Measurements from ENCODE around the gene CCNF. TPM values are rescaled to one million over a fixed set of nuclear protein-coding genes. Genes with fewer than 3 reads are reported as not detected.
A peak's percentile ranks its signal among the peaks of the same experiment; 100 is the strongest.

Gene CCNF
- total RNA-seq, 2 donors from 2014 or later = 50.8 to 58.9 TPM

DNA sequence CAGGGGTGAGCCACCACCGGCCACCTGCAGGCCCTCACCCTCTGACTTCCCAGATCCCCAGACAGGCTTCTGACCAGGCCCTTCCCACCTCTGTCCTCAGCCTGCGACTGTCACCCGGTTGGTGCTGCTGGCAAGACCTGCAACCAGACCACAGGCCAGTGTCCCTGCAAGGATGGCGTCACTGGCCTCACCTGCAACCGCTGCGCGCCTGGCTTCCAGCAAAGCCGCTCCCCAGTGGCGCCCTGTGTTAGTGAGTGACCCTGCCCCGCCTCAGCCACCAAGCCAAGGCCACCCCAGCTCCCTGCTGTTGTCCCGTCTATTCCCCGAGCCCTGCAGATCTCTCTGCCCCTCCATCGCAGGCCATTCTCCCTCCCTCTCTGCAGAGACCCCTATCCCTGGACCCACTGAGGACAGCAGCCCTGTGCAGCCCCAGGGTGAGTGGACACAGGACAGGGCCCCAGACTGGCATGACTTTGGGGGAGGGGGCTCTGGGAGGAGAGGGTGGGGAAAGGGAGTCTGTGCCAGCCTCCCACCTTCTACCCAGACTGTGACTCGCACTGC lies 43.7 kb downstream of the CCNF start:
- H3K27ac ChIP-seq (ENCODE audit: low read depth, low read length) = no peak overlapping the region
- H3K4me1 ChIP-seq (ENCODE audit: control insufficient read depth, insufficient read depth, low read length) = peaks cover 14% of the 10 kb centered on the region
- Mint-ChIP-seq H3K36me3 (ENCODE audit: low read depth) (no peaks in the 10 kb centered on the region), H3K27me3 (ENCODE audit: insufficient read depth) (peaks cover 50% of the 10 kb centered on the region), H3K4me3 (peak overlapping the region; percentile 45), H3K27ac (no peak overlapping the region), H3K9me3 (no peaks in the 10 kb centered on the region), H3K4me1 (peaks cover 6% of the 10 kb centered on the region)
- H3K9me3 ChIP-seq (ENCODE audit: control insufficient read depth, low read length) = no peaks in the 10 kb centered on the region
- TF ChIP-seq, protein P1, sequence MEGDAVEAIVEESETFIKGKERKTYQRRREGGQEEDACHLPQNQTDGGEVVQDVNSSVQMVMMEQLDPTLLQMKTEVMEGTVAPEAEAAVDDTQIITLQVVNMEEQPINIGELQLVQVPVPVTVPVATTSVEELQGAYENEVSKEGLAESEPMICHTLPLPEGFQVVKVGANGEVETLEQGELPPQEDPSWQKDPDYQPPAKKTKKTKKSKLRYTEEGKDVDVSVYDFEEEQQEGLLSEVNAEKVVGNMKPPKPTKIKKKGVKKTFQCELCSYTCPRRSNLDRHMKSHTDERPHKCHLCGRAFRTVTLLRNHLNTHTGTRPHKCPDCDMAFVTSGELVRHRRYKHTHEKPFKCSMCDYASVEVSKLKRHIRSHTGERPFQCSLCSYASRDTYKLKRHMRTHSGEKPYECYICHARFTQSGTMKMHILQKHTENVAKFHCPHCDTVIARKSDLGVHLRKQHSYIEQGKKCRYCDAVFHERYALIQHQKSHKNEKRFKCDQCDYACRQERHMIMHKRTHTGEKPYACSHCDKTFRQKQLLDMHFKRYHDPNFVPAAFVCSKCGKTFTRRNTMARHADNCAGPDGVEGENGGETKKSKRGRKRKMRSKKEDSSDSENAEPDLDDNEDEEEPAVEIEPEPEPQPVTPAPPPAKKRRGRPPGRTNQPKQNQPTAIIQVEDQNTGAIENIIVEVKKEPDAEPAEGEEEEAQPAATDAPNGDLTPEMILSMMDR (conservative IDR thresholded peaks at IDR 0.05) = no peak
- H3K9ac ChIP-seq (ENCODE audit: extremely low read depth, low read length, poor library complexity, severe bottlenecking) = no peak overlapping the region
- peaks cover 43% of the 10 kb centered on the region for H3K27me3 ChIP-seq (ENCODE audit: control insufficient read depth, insufficient read depth, low read length, poor library complexity, severe bottlenecking)
- DNase-seq = no peak
- H3K36me3 ChIP-seq (ENCODE audit: control insufficient read depth, insufficient read depth, low read length) = no peaks in the 10 kb centered on the region
- WGBS, 2 experiments (ENCODE audit: insufficient coverage in 1 of 2, insufficient read length in 1 of 2) = 86 to 89% methylated on average over 10 to 14 of the region's 14 CpGs
- H3K4me3 ChIP-seq (ENCODE audit: low read length) = no peak overlapping the region

DNA sequence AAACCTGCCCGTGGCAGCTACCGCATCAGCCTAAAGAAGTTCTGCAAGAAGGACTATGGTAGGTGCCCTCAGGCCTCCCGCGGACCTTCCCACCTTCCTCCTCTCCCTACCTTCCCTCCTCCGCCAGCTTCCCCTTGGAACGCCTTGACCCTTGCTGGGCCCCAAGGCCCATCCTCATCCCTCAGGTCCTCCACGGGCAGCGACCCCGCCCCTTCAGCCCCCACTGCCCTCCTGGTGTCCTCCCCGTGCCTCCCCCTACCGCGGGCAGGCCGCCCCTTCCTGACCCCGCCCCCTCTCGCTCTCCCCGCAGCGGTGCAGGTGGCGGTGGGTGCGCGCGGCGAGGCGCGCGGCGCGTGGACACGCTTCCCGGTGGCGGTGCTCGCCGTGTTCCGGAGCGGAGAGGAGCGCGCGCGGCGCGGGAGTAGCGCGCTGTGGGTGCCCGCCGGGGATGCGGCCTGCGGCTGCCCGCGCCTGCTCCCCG lies 44.2 kb downstream of the CCNF start:
- no peaks in the 10 kb centered on the region for H3K9me3 Mint-ChIP-seq
- Histone ChIP-seq H3K27me3 (ENCODE audit: control insufficient read depth, insufficient read depth, low read length, poor library complexity, severe bottlenecking) (peaks cover 43% of the 10 kb centered on the region), H3K9ac (ENCODE audit: extremely low read depth, low read length, poor library complexity, severe bottlenecking) (no peak overlapping the region), H3K4me3 (ENCODE audit: low read length) (no peak overlapping the region), H3K9me3 (ENCODE audit: control insufficient read depth, low read length) (no peaks in the 10 kb centered on the region), H3K36me3 (ENCODE audit: control insufficient read depth, insufficient read depth, low read length) (no peaks in the 10 kb centered on the region), H3K27ac (ENCODE audit: low read depth, low read length) (no peak overlapping the region), H3K4me1 (ENCODE audit: control insufficient read depth, insufficient read depth, low read length) (peaks cover 14% of the 10 kb centered on the region)
- H3K4me1 Mint-ChIP-seq = peaks cover 6% of the 10 kb centered on the region
- H3K4me3 Mint-ChIP-seq = peak overlapping the region; percentile 45
- H3K27ac Mint-ChIP-seq = no peak overlapping the region
- H3K36me3 Mint-ChIP-seq (ENCODE audit: low read depth) = no peaks in the 10 kb centered on the region
- peak; percentile 68 for DNase-seq
- TF ChIP-seq, protein P1 (conservative IDR thresholded peaks at IDR 0.05) = no peak
- H3K27me3 Mint-ChIP-seq (ENCODE audit: insufficient read depth) = peaks cover 49% of the 10 kb centered on the region
- 8 to 50% methylated on average over 5 to 49 of the region's 49 CpGs for WGBS, 2 experiments (ENCODE audit: insufficient coverage in 1 of 2, insufficient read length in 1 of 2)

DNA sequence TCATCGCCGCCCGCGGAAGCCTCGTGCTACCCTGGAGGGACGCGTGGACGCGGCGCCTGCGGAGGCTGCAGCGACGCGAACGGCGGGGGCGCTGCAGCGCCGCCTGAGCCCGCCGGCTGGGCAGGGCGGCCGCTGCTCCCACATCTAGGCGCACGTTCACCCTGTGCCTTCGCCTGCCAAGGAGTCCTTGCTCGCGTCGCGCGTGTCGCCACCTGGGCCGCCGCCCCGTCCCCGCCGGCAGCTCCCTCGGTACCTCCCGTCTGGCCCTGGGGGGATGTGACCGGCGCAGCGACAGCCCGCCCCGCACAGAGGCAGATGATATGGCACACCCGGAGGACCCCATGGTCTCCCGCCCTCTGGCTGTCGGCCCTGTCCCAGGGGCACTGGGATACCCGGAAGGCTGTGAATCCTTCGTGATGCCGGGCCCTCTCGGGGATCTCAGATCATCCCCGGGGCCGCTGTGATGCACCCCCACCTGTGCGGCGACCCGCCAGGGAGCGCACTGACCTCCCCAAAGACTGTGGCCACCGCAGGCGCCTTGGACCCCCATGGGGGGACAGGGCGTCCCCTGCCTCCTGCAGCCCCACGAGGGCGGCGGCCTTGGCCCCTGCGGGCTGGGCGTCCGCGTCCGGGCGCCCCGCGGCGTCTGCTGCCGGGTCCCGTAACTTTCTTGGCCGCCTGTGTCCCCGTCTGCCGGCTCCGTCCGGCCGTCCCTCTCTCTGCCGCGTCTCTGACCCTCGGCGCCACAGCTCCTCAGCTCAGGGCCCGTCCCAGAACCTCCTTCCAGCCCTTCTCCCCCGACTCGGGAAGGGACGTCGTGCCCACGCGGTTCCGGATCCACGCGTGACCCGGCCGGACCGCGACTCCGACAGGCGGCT lies 45.0 kb downstream of the CCNF start:
- Mint-ChIP-seq H3K4me1 (peaks cover 6% of the 10 kb centered on the region), H3K4me3 (peak overlapping the region; percentile 63), H3K27ac (no peak overlapping the region), H3K27me3 (ENCODE audit: insufficient read depth) (peaks cover 45% of the 10 kb centered on the region), H3K36me3 (ENCODE audit: low read depth) (no peaks in the 10 kb centered on the region), H3K9me3 (no peaks in the 10 kb centered on the region)
- TF ChIP-seq, protein P1 (conservative IDR thresholded peaks at IDR 0.05) = peak; percentile 56
- no peak overlapping the region for H3K27ac ChIP-seq (ENCODE audit: low read depth, low read length)
- WGBS, 2 experiments (ENCODE audit: insufficient coverage in 1 of 2, insufficient read length in 1 of 2) = 0 to 2% methylated on average over 24 to 100 of the region's 100 CpGs
- peaks cover 43% of the 10 kb centered on the region for H3K27me3 ChIP-seq (ENCODE audit: control insufficient read depth, insufficient read depth, low read length, poor library complexity, severe bottlenecking)
- H3K4me1 ChIP-seq (ENCODE audit: control insufficient read depth, insufficient read depth, low read length) = peaks cover 7% of the 10 kb centered on the region
- peak; percentile 76 for DNase-seq
- peak overlapping the region; percentile 69 for H3K9ac ChIP-seq (ENCODE audit: extremely low read depth, low read length, poor library complexity, severe bottlenecking)
- no peaks in the 10 kb centered on the region for H3K9me3 ChIP-seq (ENCODE audit: control insufficient read depth, low read length)
- peak overlapping the region; percentile 86 for H3K4me3 ChIP-seq (ENCODE audit: low read length)
- no peaks in the 10 kb centered on the region for H3K36me3 ChIP-seq (ENCODE audit: control insufficient read depth, insufficient read depth, low read length)

All from endodermal cell (in vitro differentiated cells).